ENCODE results near the gene MAT2A. TPM values are rescaled to one million over a fixed set of nuclear protein-coding genes. Genes with fewer than 3 reads are reported as not detected.

MAT2A gene
- total and polyA plus RNA-seq, 9 of the 15 experiments (the other 6 are each of a cell fraction or from before 2014, with no cell fraction given) = 130 to 1,027 (median 240) TPM

GRCh38 chr2:85585781-85586105, 46.8 kb downstream of the MAT2A start:
- Histone ChIP-seq H3K9me3 (replicated peaks; ENCODE audit: control insufficient read depth, insufficient read depth, low read depth, low read length) (no peaks in the 10 kb centered on the region), H3K9ac (ENCODE audit: insufficient read depth in 1 of 2, low read depth in 2 of 2, low read length in 2 of 2) (peak overlapping the region; percentile 56 to 74; a peak in 2 of 4 replicates), H3K36me3 (ENCODE audit: control insufficient read depth, insufficient read depth, low read length) (peaks cover 36% of the 10 kb centered on the region; the same call in 2 of the 3 replicates), H3K27ac (ENCODE audit: extremely low read depth, low read depth, low read length) (peak overlapping the region; percentile 81), H3K4me3 (no peak overlapping the region), H4K20me1 (replicated peaks; ENCODE audit: control insufficient read depth, insufficient read depth, low read length) (no peaks in the 10 kb centered on the region), H3K4me1 (replicated peaks in 1 of 2; ENCODE audit: control insufficient read depth in 2 of 2, insufficient read depth in 2 of 2, low read length in 2 of 2) (peaks cover 34 to 45% of the 10 kb centered on the region in 2 experiments), H3K9me1 (ENCODE audit: control insufficient read depth, insufficient read depth, low read length) (peaks cover 11% of the 10 kb centered on the region), H2AFZ (ENCODE audit: low read depth, low read length) (no peak overlapping the region), H3K79me2 (ENCODE audit: control insufficient read depth, insufficient read depth, low read length) (no peaks in the 10 kb centered on the region; the same call in 2 of the 3 replicates), H3K27me3 (ENCODE audit: control insufficient read depth in 2 of 2, insufficient read depth in 2 of 2, low read length in 2 of 2) (no peaks in the 10 kb centered on the region), H3K4me2 (ENCODE audit: insufficient read depth, low read length) (peak overlapping the region; percentile 58)
- CTCF ChIA-PET (ENCODE audit: low intra/inter-chr PET ratio) = no interaction called here
- in situ Hi-C loops (cut with MboI) = no loop called here
- intact Hi-C loops (cut with micrococcal nuclease) = no loop called here
- DNase-seq (ENCODE audit: extremely low read depth in 1 of 4, low spot score in 3 of 4) (peak in 1 of 4 experiments; percentile 34), FAIRE-seq (no peak), ATAC-seq (no peak)
- WGBS (ENCODE audit: insufficient coverage, low coverage, missing lambda C conversion rate) = 56% methylated on average over 1 of the region's 1 CpG
- POLR2A ChIA-PET = interaction anchor here (0.6 to 4.0 kb wide), 5 partner anchors 7 to 39 kb away, joined by 3 to 14 read pairs (median 4); partner anchors contain the start of gene RNF181
- BruUV-seq (replicated peaks) = no TSS peak
- TF ChIP-seq TAF9B (IDR thresholded peaks at IDR 0.05; ENCODE audit: partially characterized antibody) (peak; percentile 29), ZNF583 (CRISPR knock-in tag; IDR thresholded peaks at IDR 0.05) (no peak), PHF21A (IDR thresholded peaks at IDR 0.05; ENCODE audit: borderline replicate concordance, low read depth) (no peak), DLX4 (CRISPR knock-in tag; IDR thresholded peaks at IDR 0.05) (no peak), JUN (IDR thresholded peaks at IDR 0.05; ENCODE audit: borderline replicate concordance, low read depth, low read length) (peak; percentile 61; the same call in 1 of the 2 replicates), JUN (CRISPR knock-in tag; IDR thresholded peaks at IDR 0.05; ENCODE audit: borderline replicate concordance) (no peak), MEF2D (tag; conservative IDR thresholded peaks at IDR 0.05; ENCODE audit: low read depth) (no peak), EHMT2 (IDR thresholded peaks at IDR 0.05) (peak; percentile 42; the same call in 1 of the 2 replicates), ILF3 (IDR thresholded peaks at IDR 0.05; ENCODE audit: borderline replicate concordance) (no peak), PHB2 (IDR thresholded peaks at IDR 0.05; ENCODE audit: low read depth) (no peak), FOXK2 (conservative IDR thresholded peaks at IDR 0.05 in 1 of 2, IDR thresholded peaks at IDR 0.05 in 1 of 2; ENCODE audit: low read depth in 2 of 2) (peak in 1 of 2 experiments; percentile 49; a peak in 2 of 4 replicates), HSF4 (CRISPR knock-in tag; IDR thresholded peaks at IDR 0.05; ENCODE audit: borderline replicate concordance) (no peak), SPI1 (IDR thresholded peaks at IDR 0.05; ENCODE audit: borderline replicate concordance, low read depth, low read length) (peak; percentile 7; the same call in 1 of the 2 replicates), JUNB (CRISPR knock-in tag; conservative IDR thresholded peaks at IDR 0.05) (no peak), NFRKB (IDR thresholded peaks at IDR 0.05; ENCODE audit: low read depth) (0 out of 2 replicates have a peak, but pooled peaks have one; percentile 20), TCFL5 (CRISPR knock-in tag; conservative IDR thresholded peaks at IDR 0.05) (no peak), CBFB (CRISPR knock-in tag; IDR thresholded peaks at IDR 0.05) (no peak), ATF3 (IDR thresholded peaks at IDR 0.05) (peak; percentile 29), ATF3 (CRISPR knock-in tag; conservative IDR thresholded peaks at IDR 0.05) (no peak)
- TF ChIP-seq, protein P1, sequence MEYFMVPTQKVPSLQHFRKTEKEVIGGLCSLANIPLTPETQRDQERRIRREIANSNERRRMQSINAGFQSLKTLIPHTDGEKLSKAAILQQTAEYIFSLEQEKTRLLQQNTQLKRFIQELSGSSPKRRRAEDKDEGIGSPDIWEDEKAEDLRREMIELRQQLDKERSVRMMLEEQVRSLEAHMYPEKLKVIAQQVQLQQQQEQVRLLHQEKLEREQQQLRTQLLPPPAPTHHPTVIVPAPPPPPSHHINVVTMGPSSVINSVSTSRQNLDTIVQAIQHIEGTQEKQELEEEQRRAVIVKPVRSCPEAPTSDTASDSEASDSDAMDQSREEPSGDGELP (CRISPR knock-in tag; IDR thresholded peaks at IDR 0.05; ENCODE audit: borderline replicate concordance) = no peak

Data from K562 (cell line).